ENCODE measurements around the gene KCTD1. TPM values are rescaled to one million over a fixed set of nuclear protein-coding genes. Genes with fewer than 3 reads are reported as not detected.

KCTD1 gene
- polyA plus RNA-seq, 1 of the 3 experiments (the other 2 are of a cell fraction) = 12.8 TPM

GRCh38 chr18:26476697-26477096 is 71.7 kb downstream of the KCTD1 start:
- DNase-seq = no peak
- H4K20me1 ChIP-seq (ENCODE audit: insufficient read depth) = no peaks in the 10 kb centered on the region
- ChIA-PET POLR2A (no interaction called here), CTCF (no interaction called here)
- WGBS (ENCODE audit: low lambda C conversion rate) = 96% methylated on average over 8 of the region's 8 CpGs
- H3K27ac ChIP-seq (ENCODE audit: low read depth in 2 of 2, low read length in 1 of 2) = no peak overlapping the region
- H3K79me2 ChIP-seq (ENCODE audit: insufficient read depth) = no peaks in the 10 kb centered on the region
- H3K27me3 ChIP-seq (ENCODE audit: insufficient read depth) = no peaks in the 10 kb centered on the region
- H3K4me1 ChIP-seq (ENCODE audit: control insufficient read depth in 1 of 2, insufficient read depth in 2 of 2, low read depth in 1 of 2, low read length in 1 of 2) = peaks cover 0 to 32% of the 10 kb centered on the region in 2 experiments; a peak in 3 of 4 replicates
- H3K4me3 ChIP-seq (ENCODE audit: low read depth in 2 of 2, low read length in 1 of 2) = no peak overlapping the region
- H3K9me2 ChIP-seq = no peaks in the 10 kb centered on the region
- H2AFZ ChIP-seq (ENCODE audit: low read depth) = no peak overlapping the region
- H3F3A ChIP-seq (replicated peaks; ENCODE audit: insufficient read depth) = peaks cover 17% of the 10 kb centered on the region
- H3K4me2 ChIP-seq = no peak overlapping the region
- H3K9ac ChIP-seq = no peak overlapping the region
- no peaks in the 10 kb centered on the region for H3K9me3 ChIP-seq
- no peak for TF ChIP-seq RFX5 (IDR thresholded peaks at IDR 0.05; ENCODE audit: low read length)
- TF ChIP-seq EP300 (IDR thresholded peaks at IDR 0.05; ENCODE audit: borderline replicate concordance in 1 of 2, low read depth in 1 of 2, low read length in 1 of 2) = no peak
- TF ChIP-seq FOXJ3 (CRISPR knock-in tag; IDR thresholded peaks at IDR 0.05) = no peak
- TF ChIP-seq RAD21 (IDR thresholded peaks at IDR 0.05; ENCODE audit: low read length) = no peak
- TF ChIP-seq YY1 (IDR thresholded peaks at IDR 0.05; ENCODE audit: low read depth) = no peak
- TF ChIP-seq NRF1 (IDR thresholded peaks at IDR 0.05; ENCODE audit: low read depth, low read length) = no peak
- no peak for TF ChIP-seq MAX (IDR thresholded peaks at IDR 0.05; ENCODE audit: low read depth)
- no peak for TF ChIP-seq TEAD4 (IDR thresholded peaks at IDR 0.05; ENCODE audit: borderline replicate concordance, insufficient read depth)
- TF ChIP-seq RCOR1 (IDR thresholded peaks at IDR 0.05; ENCODE audit: low read length) = no peak
- no peak for TF ChIP-seq ELF1 (IDR thresholded peaks at IDR 0.05)
- no peak for TF ChIP-seq TAF1 (IDR thresholded peaks at IDR 0.05; ENCODE audit: borderline replicate concordance, low read depth, low read length)
- TF ChIP-seq EZH2phosphoT487 (IDR thresholded peaks at IDR 0.05; ENCODE audit: borderline replicate concordance, low read depth) = no peak
- TF ChIP-seq FOSL2 (IDR thresholded peaks at IDR 0.05; ENCODE audit: borderline replicate concordance, low read depth) = no peak
- no peak for TF ChIP-seq TCF12 (IDR thresholded peaks at IDR 0.05)
- H3K36me3 ChIP-seq (replicated peaks in 1 of 2; ENCODE audit: control insufficient read depth in 1 of 2, insufficient read depth in 2 of 2, low read length in 1 of 2) = peaks cover 14 to 16% of the 10 kb centered on the region in 2 experiments

- H3K27me3 ChIP-seq (ENCODE audit: insufficient read depth) = no peaks in the 10 kb centered on the region
- H3K9me2 ChIP-seq = no peaks in the 10 kb centered on the region
- ChIA-PET POLR2A (no interaction called here), CTCF (interaction anchor here (1.2 kb wide), 1 partner anchor 10 kb away, joined by 3 read pairs; no protein-coding TSS in a partner anchor)
- H3K79me2 ChIP-seq (ENCODE audit: insufficient read depth) = no peaks in the 10 kb centered on the region
- H2AFZ ChIP-seq (ENCODE audit: low read depth) = no peak overlapping the region
- H4K20me1 ChIP-seq (ENCODE audit: insufficient read depth) = no peaks in the 10 kb centered on the region
- no peak overlapping the region for H3K4me2 ChIP-seq
- H3K4me1 ChIP-seq (ENCODE audit: control insufficient read depth in 1 of 2, insufficient read depth in 2 of 2, low read depth in 1 of 2, low read length in 1 of 2) = peaks cover 0 to 19% of the 10 kb centered on the region in 2 experiments; a peak in 3 of 4 replicates
- H3K36me3 ChIP-seq (replicated peaks in 1 of 2; ENCODE audit: control insufficient read depth in 1 of 2, insufficient read depth in 2 of 2, low read length in 1 of 2) = peaks cover 14 to 16% of the 10 kb centered on the region in 2 experiments
- H3K9me3 ChIP-seq = no peaks in the 10 kb centered on the region
- no peak overlapping the region for H3K4me3 ChIP-seq (ENCODE audit: low read depth in 2 of 2, low read length in 1 of 2)
- H3K27ac ChIP-seq (ENCODE audit: low read depth in 2 of 2, low read length in 1 of 2) = no peak overlapping the region
- H3K9ac ChIP-seq = no peak overlapping the region
- peaks cover 4% of the 10 kb centered on the region for H3F3A ChIP-seq (replicated peaks; ENCODE audit: insufficient read depth)
- DNase-seq = no peak
- WGBS (ENCODE audit: low lambda C conversion rate) = 88% methylated on average over 1 of the region's 1 CpG
- no peak for TF ChIP-seq USF1 (IDR thresholded peaks at IDR 0.05; ENCODE audit: borderline replicate concordance, low read depth)
- TF ChIP-seq RCOR1 (IDR thresholded peaks at IDR 0.05; ENCODE audit: low read length) = no peak
- no peak for TF ChIP-seq EP300 (IDR thresholded peaks at IDR 0.05; ENCODE audit: borderline replicate concordance in 1 of 2, low read depth in 1 of 2, low read length in 1 of 2)
- no peak for TF ChIP-seq MEF2A (IDR thresholded peaks at IDR 0.05; ENCODE audit: borderline replicate concordance, low read depth)
- no peak for TF ChIP-seq GATA2 (CRISPR knock-in tag; IDR thresholded peaks at IDR 0.05)
- no peak for TF ChIP-seq REST (IDR thresholded peaks at IDR 0.05; ENCODE audit: low read depth, low read length)
- TF ChIP-seq JUND (IDR thresholded peaks at IDR 0.05) = no peak
- TF ChIP-seq IRF3 (IDR thresholded peaks at IDR 0.05; ENCODE audit: low read depth, low read length) = no peak
- no peak for TF ChIP-seq TAF1 (IDR thresholded peaks at IDR 0.05; ENCODE audit: borderline replicate concordance, low read depth, low read length)
- no peak for TF ChIP-seq FOSL2 (IDR thresholded peaks at IDR 0.05; ENCODE audit: borderline replicate concordance, low read depth)
- TF ChIP-seq TEAD4 (IDR thresholded peaks at IDR 0.05; ENCODE audit: borderline replicate concordance, insufficient read depth) = no peak
- no peak for TF ChIP-seq MXI1 (IDR thresholded peaks at IDR 0.05; ENCODE audit: low read depth, low read length)
- no peak for TF ChIP-seq RFX5 (IDR thresholded peaks at IDR 0.05; ENCODE audit: low read length)
- TF ChIP-seq ELF1 (IDR thresholded peaks at IDR 0.05) = no peak
- no peak for TF ChIP-seq SMC3 (IDR thresholded peaks at IDR 0.05; ENCODE audit: low read depth, low read length)
- TF ChIP-seq FOXJ3 (CRISPR knock-in tag; IDR thresholded peaks at IDR 0.05) = no peak
These were observed 73.8 kb downstream of the KCTD1 start for GRCh38 chr18:26474542-26474941.
